ENCODE results near the gene HSPH1.

Gene HSPH1

DNA sequence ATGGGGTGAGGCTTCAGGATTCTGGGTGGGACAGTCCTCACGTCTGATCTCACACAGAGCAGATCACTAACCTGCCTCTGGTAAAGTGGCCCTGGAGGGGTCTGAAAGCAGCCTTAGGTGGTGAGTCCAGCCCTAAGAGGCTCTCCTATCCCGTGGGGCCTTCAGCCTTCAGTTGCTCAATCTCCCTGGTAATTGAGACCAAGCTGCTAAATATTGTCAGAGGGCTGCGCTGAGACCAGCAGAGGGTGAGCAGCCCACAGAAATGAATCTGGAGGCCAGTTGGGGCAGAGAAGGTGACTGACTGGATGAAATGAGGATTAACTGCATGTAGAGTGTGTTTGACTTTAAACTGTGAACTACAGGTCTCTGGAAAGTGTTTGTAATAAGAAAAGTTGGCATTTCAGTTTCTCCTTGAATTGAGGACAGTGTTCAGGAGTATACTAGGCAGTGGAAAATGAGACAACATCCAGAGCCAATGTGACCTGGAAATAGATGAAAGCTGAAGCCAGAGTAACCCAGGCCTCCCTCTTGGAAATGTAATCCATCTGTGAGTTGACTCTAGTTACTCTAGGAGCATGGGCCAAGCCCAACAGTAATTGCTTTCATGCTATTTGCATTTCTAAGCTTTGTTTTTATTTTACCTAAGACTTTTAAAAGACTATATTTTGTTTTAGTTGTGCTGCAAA, 14.3 kb upstream of the HSPH1 start:
- no peak for DNase-seq

DNA sequence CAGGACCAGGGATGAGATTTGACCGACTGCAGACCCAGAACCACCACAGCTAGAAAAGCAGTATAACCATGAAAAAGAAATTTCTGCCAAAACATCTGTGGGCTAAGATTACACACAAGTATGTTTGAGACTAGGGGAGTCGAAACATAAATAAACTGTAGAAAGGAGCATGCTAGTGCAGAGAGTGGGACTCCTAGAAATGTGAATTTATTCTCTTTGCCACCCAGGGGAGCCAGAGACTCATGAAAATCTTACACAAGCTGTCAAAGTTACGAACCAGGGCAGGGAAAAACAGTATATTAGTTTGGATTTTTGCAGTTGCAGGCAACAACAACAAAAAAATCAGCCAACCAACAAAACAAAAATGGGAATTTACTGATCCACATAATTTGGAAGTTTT, 12.3 kb upstream of the HSPH1 start:
- no peak for DNase-seq

DNA sequence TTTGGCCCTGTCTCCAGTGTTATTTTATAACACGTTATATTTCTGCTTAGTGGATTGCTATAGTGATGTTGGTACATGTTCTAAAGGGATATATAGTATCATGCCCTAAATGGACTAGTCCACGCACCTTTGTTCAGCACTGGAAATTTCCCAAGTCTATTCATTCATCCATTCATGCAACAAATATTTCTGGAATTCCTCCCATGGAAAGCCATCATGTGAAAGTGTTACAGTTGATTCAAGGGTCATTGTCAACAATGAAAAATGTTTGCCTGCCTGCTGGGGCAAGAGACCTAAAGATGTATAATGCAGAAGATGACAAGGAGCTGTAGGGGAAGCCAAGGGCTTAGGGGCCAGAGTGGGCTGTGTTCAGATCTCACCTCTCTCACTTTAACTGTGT, 10.8 kb upstream of the HSPH1 start:
- DNase-seq = no peak

DNA sequence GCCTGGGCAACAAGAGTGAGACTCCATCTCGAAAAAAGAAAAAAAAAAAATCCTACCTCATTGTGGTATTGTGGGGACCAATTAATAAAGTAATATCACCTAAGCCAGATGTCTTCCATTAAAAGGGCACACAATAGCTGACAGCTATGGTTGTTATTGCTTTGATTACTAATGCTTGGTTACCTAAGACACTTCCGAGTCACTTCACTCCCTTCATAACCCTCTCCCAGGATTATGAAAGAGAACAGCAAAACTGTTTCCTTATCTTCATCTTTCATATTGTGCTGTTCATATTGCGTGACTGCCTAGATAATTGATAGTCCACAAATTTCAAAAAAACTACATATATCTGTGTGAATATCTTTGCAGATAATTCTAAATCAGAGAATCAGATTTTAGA, 10.3 kb upstream of the HSPH1 start:
- DNase-seq = no peak

DNA sequence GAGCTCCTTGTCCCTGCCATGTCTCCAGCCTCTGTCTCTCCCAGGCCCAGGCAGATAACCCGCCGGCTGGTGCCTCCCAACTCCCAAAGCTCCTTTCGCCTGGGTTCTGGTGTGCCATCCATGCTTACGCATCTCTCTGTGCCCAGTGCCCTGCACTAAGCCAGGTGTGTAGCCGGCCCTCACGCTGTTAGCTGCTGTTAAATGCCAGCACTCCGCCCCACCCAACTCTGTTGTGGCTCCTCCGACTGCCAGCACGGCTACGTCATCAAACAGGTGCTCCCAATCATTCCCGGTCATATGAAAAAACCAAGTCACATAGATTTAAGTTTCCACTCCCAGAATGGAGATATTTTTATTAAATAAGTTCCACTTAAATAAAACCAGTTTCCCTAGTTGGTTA, 7.0 kb upstream of the HSPH1 start:
- DNase-seq = no peak

DNA sequence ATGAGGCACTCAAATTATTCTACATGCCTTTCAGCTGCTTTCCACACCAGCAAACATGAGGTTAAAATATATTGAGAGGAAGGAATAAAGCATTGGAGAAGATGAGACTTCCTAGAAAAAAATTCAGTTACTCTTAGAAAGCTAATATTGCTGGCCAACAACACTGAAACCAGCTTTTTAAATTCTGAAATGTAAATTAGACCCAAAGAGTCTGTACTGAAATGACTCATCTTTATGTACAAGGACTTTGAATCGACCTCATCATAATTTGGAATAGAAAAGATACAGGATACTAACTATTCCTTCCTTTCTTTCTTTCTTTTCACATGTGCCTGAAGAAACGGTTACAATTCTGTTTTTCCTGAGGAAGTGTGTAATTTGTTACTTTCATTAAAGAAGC, 6.5 kb upstream of the HSPH1 start:
- DNase-seq = no peak

DNA sequence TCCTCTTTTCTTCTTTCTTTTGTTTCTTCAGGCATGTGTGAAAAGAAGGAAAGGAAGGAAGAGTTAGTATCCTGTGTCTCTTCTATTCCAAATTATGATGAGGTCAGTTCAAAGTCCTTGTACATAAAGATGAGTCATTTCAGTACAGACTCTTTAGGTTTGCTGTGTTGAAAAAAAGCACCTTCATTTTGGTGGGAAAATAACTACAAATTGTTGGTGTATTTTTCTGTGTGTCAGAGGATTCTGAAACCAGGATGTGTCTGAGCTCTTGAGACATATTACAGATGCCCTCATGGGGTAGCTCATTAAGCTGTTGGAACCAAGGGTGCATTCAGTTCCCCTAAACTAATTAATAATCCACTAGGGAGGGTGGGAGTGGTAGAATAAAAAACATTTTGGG, 5.8 kb upstream of the HSPH1 start:
- no peak for DNase-seq

DNA sequence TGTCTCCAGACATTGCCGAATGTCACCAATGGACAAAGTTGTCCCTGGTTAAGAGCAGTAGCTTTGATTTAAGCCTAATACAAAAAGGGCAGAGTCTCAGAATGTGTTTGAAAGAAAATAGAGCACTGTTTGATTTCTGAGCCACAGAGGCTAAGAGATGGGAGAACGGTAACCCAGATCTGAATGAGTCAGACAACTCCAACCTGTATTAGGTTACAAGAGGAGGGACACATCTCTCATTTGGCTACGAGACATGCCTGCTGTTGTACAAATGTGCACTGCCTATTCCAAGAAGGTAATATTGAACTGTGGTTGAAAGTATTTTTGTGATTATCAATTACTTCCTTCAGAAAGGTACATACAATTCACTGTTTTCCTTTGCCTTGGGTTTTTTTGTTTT, 4.9 kb upstream of the HSPH1 start:
- DNase-seq = no peak

DNA sequence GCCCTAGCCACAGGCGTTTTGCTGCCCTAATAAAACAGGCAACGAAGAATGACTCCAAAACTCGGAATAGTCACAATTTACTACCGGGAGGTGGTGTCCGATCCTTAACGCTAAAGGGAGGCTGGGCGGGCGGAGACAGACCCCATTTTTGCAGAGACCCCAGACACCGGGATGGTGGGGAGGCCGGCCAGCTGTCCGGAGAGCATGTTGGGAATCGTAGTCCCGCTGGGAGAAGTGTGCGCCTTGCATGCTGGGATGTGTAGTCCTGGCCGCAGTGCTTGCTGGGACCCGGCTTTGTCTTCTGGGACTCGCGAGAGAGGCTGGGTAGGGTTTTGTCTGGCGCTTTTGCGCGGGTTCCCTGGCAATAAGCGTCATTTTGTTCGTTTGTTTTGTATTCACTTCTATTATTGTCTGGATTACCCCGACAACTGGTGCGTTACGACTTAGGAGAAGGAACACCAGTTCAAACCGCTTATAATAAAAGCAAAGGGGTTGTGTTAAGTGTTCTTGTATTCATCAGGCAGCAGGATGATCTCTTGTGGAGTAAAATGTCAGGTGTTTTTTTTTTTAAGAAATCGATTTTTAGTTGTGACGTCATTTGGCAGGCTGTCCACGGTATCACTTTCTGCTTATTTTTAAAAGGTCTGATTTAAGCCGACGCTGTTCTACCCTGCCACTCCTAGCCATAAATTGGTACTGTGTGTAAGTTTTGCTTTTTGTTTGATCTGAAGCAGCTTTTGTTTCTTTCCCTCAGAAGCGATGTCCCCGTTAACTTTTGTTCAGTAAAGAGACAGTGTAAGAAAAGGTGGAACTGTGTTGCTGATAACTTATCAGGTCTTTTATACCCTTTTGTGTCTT, 676 bp upstream of the HSPH1 start:
- DNase-seq = peak; percentile 87

DNA sequence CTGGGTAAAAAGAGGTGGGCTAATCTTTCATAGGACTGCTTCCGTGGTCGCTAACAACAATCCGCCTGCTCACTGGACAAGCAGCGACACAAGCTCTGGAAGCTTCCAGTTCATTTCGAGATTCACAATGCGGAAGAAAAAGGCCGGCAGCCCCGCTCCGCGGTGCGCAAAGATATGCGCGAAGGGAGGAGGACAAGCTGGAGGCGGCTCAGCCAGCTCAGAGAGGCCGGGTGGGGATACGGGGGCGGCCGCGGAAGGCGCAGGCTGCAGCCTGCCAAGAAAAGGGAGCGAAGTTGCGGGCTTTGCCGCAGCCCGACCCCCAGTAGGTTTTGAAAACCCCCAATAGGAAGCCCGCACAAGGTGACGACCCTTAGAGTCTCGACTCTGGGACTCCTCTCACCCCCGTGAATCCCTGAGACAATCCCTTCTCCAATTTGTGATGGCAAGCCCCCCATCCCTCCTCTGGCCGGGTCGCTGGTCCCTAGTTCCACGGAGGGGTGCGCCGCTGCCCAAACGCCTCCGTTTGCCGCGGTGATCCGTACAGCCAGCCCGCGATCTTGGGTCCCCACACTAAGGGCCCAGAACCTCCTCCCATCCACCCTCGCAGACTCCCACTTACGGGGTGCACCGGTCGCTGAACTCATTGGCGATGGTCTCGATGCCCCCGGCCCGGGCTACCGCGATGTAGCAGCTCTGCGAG, 697 bp downstream of the HSPH1 start:
- peak; percentile 63 for DNase-seq

DNA sequence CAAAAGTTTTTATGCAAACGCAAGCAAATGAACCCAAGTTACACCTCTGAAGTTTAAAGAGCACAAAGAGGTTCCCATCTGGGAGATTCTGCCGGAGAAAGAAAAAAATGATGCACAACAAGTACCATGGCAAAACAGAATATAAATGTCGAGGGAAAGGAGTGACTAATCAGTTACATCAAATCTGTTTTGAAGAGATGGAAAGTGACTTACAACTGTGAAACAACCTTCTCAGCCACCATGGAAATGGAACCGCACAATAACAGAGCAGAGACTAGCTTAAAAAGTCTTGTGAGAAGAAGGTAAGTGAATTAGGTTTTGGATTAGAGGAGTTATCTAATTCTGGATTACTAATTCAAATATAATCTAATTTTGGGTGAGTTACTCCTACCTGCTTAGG, 2.4 kb downstream of the HSPH1 start:
- DNase-seq = no peak

DNA sequence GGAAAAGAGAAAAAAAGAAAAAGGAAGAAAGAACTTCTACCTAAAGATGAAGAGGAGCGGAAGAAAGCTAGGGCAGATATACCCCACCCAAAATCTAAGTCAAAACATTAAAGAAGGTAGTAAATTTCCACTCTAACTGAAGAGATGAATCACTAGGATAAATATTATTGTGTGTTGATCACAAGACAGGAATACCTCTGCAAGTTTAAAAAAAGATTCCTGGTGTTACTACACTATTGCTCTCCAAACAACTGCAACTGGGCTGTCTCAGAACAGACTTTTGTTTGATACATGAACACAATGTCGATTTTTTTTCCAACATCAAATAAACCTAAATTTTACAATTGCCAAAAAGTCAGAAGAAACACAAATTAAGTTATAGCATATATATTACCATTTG, 6.8 kb downstream of the HSPH1 start:
- no peak for DNase-seq

DNA sequence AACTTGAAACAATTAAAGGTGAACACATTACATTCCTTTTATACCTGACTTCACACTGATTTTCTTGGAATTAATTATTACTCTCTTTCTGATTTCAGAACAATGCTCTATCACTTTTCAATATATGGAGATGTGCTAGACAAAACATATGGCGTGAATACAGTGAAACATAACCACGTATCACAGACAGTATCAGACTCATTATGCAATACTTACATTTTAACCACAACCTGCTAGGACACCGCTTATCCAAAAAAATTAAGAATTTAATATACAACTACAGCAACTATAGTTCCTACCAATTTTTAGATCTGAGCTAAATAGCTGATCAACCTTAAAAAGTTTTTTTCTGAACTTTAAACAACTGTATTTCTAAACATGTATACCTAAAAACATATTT, 9.9 kb downstream of the HSPH1 start:
- no peak for DNase-seq

DNA sequence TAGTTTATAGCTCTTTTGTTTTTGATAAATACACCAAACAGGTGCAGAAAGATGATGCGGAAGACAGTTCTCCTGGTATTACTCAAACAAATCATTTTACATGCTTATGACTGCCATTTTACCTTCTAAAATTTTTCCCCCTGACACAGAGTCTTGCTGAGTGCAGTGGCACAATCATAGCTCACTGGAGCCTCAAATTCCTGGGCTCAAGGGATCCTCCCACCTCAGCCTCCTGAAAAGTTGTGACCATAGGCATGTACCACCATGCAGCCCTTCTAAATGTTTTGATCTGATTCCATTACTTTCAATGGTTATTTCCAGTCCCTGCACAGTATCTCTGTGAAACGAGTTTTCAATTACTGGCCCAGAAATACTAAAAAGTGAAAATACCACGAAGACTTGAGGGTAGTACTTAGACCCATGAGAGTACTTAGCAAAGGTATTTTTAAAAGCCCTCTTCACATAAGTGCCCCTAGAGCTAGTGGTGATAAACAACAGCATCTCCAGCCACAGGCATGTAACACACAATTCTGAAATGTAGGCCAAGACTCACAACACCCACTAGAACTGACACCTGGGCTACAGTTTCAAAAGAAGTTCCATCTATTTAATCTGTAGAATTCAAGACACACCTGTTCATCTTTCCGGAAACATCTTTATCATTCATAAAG, 11.3 kb downstream of the HSPH1 start:
- DNase-seq = no peak

DNA sequence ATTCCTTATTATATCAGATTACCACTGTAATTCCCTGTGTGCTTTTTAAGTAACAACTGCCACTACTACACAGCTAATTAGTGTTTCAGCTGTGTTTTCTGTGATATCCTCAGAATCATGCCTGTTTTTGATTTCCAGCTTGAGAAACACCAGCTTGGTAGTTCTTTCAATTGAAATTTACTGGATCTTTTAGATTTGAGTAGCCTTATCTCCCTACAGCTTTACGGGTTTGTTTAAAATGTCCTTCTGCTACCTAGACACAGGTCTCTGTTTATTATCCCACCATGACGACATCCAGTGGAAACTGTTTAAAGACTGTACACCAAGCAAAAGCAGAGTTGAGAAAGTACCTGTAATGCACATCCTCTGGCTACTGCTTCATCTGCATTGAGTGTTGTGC, 12.1 kb downstream of the HSPH1 start:
- no peak for DNase-seq

DNA sequence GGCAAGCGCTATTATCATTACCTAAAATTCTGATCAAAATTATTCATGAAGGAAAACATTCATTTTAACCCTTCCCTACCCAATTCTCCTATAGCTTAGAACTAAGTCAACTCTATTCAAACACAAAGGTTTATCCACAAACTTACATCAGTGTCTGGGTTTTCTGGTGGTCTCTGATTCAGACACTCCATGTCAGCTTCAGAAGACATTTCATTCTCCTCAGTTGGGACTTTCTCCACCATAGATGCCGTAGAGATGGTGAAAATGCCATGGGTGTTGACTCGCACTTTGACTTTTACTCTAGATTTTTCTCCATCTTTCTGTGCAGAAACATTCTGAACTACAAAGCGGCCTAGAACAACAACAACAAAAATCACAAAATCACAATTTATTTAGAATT, 16.3 kb downstream of the HSPH1 start:
- no peak for DNase-seq

DNA sequence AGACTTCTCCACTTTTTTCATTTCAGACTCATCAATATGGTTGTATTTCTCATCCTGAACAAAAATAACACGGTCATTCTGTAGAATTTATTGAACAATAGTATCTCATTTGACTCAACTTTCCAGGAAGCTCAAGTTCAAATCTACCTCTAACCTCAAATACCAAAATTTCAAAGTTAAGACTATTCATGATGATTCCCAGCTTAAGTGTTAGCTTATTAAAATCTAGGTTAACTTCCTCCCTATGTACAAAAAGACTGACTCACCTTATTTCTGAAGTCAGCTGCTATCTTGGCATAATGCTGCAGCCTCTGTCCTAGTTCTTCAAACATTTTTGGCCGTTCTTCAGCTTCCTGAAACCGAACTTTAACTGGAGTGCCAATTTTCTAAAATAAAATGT, 23.2 kb downstream of the HSPH1 start:
- DNase-seq = no peak

DNA sequence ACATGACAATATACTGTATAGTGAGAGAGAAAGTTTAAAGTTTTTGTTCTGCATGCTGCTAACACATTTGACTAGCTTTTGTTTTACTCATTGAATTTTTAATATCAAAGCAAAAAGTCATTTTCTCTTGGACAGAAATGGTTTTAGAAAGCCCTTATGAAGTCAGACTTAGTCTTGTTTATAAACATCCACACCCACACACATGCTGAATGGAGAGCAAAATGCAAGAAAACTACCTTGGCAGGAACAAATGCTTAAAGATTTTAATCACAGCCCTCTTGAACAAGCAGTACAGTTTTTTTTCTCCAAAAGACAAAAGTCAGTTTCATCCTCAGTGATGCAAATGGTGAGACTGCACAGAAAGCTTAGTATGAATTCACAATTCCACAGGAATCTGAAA, 25.0 kb downstream of the HSPH1 start:
- DNase-seq = no peak

DNA sequence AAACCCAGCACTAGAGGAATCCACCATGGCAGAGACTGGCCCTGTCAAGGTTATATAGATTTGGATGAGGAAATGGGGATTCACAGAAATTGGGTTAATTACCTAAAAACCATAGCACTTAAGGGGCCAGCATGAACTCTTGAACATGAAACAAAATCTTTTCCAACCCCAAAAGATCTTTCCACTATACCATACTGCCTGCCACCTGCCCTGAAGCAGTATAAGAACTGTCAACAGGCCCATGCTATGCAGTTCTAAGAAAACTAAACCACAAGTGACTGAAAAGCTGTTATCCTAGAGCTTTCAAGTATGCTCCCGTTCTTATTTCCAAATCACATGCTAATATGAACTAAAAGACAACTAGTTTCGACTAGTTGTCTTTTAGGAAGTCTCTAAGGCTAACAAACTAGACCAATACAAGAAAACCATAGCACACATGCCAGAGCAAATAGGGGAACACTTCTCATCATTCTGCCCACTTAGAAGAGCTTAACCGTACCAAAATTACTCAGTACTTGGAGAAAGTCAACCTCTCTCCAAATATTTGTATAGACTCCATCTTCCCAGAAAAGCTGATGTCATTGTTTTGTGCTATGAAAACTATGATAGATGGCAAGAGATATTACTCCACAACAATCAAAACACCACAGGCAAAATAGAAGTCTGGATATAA, 27.5 kb downstream of the HSPH1 start:
- DNase-seq = no peak

DNA sequence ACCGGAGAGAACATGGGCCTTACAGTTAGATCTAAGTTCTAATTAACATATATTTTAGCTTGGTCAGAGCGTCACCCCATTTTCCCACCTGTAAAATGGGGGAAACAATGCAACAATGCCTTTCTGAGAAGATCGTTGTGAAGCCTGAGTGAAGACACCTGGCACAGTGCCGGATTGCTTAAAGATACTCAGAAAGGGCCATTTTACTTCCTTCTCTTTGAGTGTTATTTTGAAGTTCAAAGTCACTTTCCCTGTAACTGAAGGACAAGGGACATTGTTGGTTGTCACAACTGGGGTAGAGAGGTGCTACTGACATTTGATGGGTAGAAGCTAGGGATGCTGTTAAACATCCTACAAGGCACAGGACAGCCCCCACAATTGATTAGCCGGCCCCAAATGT, 28.1 kb downstream of the HSPH1 start:
- DNase-seq = no peak

DNA sequence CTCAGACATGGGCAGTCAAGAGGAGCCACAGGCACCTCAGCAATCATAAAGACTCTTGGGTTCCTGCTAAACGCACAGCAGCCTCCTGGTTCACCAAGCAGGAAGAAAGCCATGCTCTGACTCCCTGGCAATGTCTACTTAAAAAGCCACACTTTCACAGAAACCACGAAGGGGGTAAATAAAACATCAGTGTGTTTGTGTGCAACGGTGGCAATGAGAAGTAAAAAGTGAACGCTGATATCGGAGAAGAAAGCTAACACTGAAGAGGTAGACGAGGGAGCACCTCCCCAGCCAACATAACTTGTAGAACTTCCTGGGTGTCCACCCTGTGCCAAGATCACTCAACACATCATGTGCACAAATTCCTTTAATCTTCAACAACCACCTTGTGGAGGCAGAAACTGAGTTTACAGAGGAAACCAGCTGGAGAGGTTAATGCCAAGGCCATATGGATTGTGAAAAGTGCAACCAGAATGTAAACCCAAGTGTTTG, 30.2 kb downstream of the HSPH1 start:
- no peak for DNase-seq

DNA sequence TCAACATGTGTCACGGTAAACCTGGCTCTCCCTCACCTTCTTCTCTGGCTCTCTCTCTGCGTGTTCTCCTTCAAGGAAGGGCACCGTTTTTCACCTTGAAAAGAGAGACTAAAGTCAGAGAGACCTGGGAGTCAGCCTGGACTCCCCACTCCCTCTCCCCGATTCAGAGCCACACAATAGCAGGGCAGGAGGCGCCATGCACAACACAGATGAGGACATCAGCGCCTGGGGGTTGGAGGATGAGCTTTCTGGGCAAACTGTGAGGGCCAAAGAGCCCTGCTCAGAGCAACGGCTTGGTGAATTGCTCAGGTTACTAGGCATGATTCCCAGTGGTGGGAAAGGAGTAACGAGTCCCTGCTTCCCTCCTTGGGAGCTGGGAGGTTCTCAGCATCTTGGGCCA, 32.3 kb downstream of the HSPH1 start:
- DNase-seq = no peak

DNA sequence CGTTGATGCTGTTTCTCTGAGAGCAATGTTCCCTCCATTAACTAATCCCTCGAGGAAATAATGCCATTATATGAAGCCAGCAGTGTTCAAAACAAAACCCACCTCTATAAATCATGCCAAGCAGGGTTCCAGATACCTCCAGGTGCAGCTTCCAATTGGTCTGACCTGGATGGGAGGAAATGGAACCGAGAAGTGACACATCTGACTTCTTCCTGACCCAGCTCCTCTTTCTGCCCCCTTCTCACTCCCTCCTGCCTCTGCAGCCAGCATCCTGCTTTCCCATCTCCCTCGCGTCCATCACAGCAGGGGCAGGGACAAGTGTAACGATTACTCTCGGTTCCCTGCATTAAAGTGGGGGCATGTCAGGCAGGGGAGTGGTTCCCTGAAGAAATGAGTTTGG, 37.5 kb downstream of the HSPH1 start:
- no peak for DNase-seq

All from activated CD4-positive, CD25-positive, alpha-beta regulatory T cell treated with anti-CD3 and anti-CD28 coated beads, Interleukin-2, amount 50 U/mL, for 72 hours (primary cell).